K562 (cell line): ENCODE results near the gene LATS2. TPM values are rescaled to one million over a fixed set of nuclear protein-coding genes. Genes with fewer than 3 reads are reported as not detected.

Experiments
- ATAC-seq: fragments of 200-7000 bp; cut with Tn5 transposase; 3 replicates; pipeline ENCODE4 v1.9.1; 2020; ENCODE audit warnings: moderate library complexity
- BruUV-seq: library from RNA; stranded (reverse); fragments of 400-500 nt; replicated peaks from 2 replicates; lab custom pipeline; 2021; lab: Mats Ljungman, UMichigan
- CTCF ChIA-PET: fragments of 300-600 bp; formaldehyde crosslinking; extraction: SDS; loops from one replicate; lab custom pipeline; 2021; ENCODE audit warnings: low intra/inter-chr PET ratio; lab: Yijun Ruan, JAX
- POLR2A ChIA-PET: fragments of 300-600, 350-650 bp; sonication (Branson Sonifier 250); formaldehyde crosslinking; extraction: SDS; loops from one replicate; lab custom pipeline; 2021; ENCODE audit warnings: antibody characterized with exemption, inconsistent platforms; lab: Yijun Ruan, JAX
- DNase-seq, 4 experiments: peaks; one replicate each; pipeline versions ENCODE4 v3.0.0 to v3.0.0-alpha.2; 2011 to 2018; ENCODE audit warnings: low spot score in 3 of 4, mixed read lengths in 3 of 4; ENCODE audit errors: extremely low read depth in 1 of 4
- FAIRE-seq: peaks from 2 replicates; lab custom pipeline; 2011; peaks lifted over from hg19 to GRCh38; lab: Jason Lieb, UNC
- H2AFZ ChIP-seq: 2 replicates; pipeline ENCODE4 v1.6.0; 2011; ENCODE audit warnings: low read depth, low read length, control low read depth, inconsistent platforms
- H3K27ac ChIP-seq: fragments of 200-600 bp; 3 replicates; pipeline ENCODE4 v1.8.0; 2011; ENCODE audit warnings: low read depth, mild to moderate bottlenecking, control low read depth, inconsistent platforms, low read length, moderate library complexity, mixed read lengths; ENCODE audit errors: extremely low read depth
- H3K27me3 ChIP-seq, 2 experiments: fragments of 300-600 bp in 1 of 2; 2 replicates in 1 of 2; 3 replicates in 1 of 2; pipeline versions ENCODE4 v1.6.0 to v1.8.0; 2011; ENCODE audit warnings: inconsistent platforms in 2 of 2, low read length in 2 of 2, mild to moderate bottlenecking in 1 of 2, mixed read lengths in 1 of 2, moderate library complexity in 1 of 2; ENCODE audit not compliant: control insufficient read depth in 2 of 2, insufficient read depth in 2 of 2
- H3K36me3 ChIP-seq: fragments of 300-600 bp; 3 replicates; pipeline ENCODE4 v1.8.0; 2011; ENCODE audit warnings: mild to moderate bottlenecking, low read length, inconsistent platforms; ENCODE audit not compliant: control insufficient read depth, insufficient read depth
- H3K4me1 ChIP-seq, 2 experiments: fragments of 200-600 bp in 1 of 2; replicated peaks in 1 of 2; 2 replicates in 1 of 2; 3 replicates in 1 of 2; pipeline versions ENCODE4 v1.5.1 to v1.8.0; 2011; ENCODE audit warnings: inconsistent platforms in 2 of 2, low read length in 2 of 2, mild to moderate bottlenecking in 1 of 2, mixed read lengths in 1 of 2, moderate library complexity in 1 of 2; ENCODE audit not compliant: control insufficient read depth in 2 of 2, insufficient read depth in 2 of 2
- H3K4me2 ChIP-seq: 2 replicates; pipeline ENCODE4 v1.6.1; 2011; ENCODE audit warnings: low read length, control low read depth, inconsistent platforms, mixed read lengths; ENCODE audit not compliant: insufficient read depth
- H3K4me3 ChIP-seq: fragments of 200-600 bp; sonication (generic), shearing (Covaris generic); 2 replicates; pipeline ENCODE4 v1.5.1; 2016; ENCODE audit warnings: control low read depth, inconsistent platforms
- H3K79me2 ChIP-seq: fragments of 200-600 bp; 3 replicates; pipeline ENCODE4 v1.8.0; 2011; ENCODE audit warnings: low read length, inconsistent platforms; ENCODE audit not compliant: control insufficient read depth, insufficient read depth
- H3K9ac ChIP-seq, 2 experiments: 2 replicates each; pipeline versions ENCODE4 v1.6.0 to v1.6.1; 2011; ENCODE audit warnings: low read depth in 2 of 2, low read length in 2 of 2, control low read depth in 1 of 2, inconsistent platforms in 1 of 2, mild to moderate bottlenecking in 1 of 2, mixed read lengths in 1 of 2; ENCODE audit not compliant: insufficient read depth in 1 of 2
- H3K9me1 ChIP-seq: one replicate; pipeline ENCODE4 v1.6.0; 2011; ENCODE audit warnings: inconsistent platforms, mild to moderate bottlenecking, low read length, moderate library complexity; ENCODE audit not compliant: control insufficient read depth, insufficient read depth
- H3K9me3 ChIP-seq: replicated peaks from 2 replicates; pipeline ENCODE4 v1.5.1; 2011; ENCODE audit warnings: low read depth, low read length, inconsistent platforms; ENCODE audit not compliant: control insufficient read depth, insufficient read depth
- H4K20me1 ChIP-seq: replicated peaks from 2 replicates; pipeline ENCODE4 v1.6.1; 2011; ENCODE audit warnings: low read length, inconsistent platforms, mixed read lengths; ENCODE audit not compliant: control insufficient read depth, insufficient read depth
- ARID1B ChIP-seq: fragments of 450-650 bp; IDR thresholded peaks from 2 replicates; pipeline ENCODE4 v1.6.1; 2016; ENCODE audit warnings: antibody characterized with exemption, mild to moderate bottlenecking, inconsistent platforms
- DACH1 ChIP-seq: fragments of 450-650 bp; IDR thresholded peaks from 2 replicates; pipeline ENCODE4 v1.6.1; 2018; ENCODE audit not compliant: partially characterized antibody
- E2F1 ChIP-seq: sonication (generic); formaldehyde crosslinking; IDR thresholded peaks from 2 replicates; pipeline ENCODE4 v1.8.1; 2023; ENCODE audit warnings: mild to moderate bottlenecking, missing genetic modification reagents, moderate library complexity
- ESRRA ChIP-seq: fragments of 450-650 bp; IDR thresholded peaks from 2 replicates; pipeline ENCODE4 v1.6.1; 2014; ENCODE audit warnings: low read depth, mild to moderate bottlenecking, moderate library complexity, borderline replicate concordance
- NCOA4 ChIP-seq: fragments of 450-650 bp; IDR thresholded peaks from 2 replicates; pipeline ENCODE4 v1.6.1; 2018; ENCODE audit warnings: mild to moderate bottlenecking; ENCODE audit not compliant: partially characterized antibody
- POLR2AphosphoS2 ChIP-seq: IDR thresholded peaks from 2 replicates; pipeline ENCODE4 v1.6.1; 2012; ENCODE audit warnings: low read length, improper control_type of control experiment
- PTRF ChIP-seq: fragments of 450-650 bp; IDR thresholded peaks from 2 replicates; pipeline ENCODE4 v1.6.1; 2016; ENCODE audit warnings: mild to moderate bottlenecking, missing genetic modification characterization, missing compliant biosample characterization
- RBM22 ChIP-seq: fragments of 200-400 bp; formaldehyde crosslinking; IDR thresholded peaks from 2 replicates; pipeline ENCODE4 v1.6.1; 2018; ENCODE audit warnings: low read length, low read depth; ENCODE audit not compliant: poor library complexity, severe bottlenecking
- SMC3 ChIP-seq: conservative IDR thresholded peaks from 2 replicates; pipeline ENCODE4 v1.6.1; 2011; ENCODE audit warnings: low read depth, low read length, improper control_type of control experiment; ENCODE audit not compliant: insufficient read depth
- ZNF408 ChIP-seq: fragments of 250-450 bp; sonication (Bioruptor Pico); IDR thresholded peaks from 2 replicates; pipeline ENCODE4 v1.4.0; 2020; ENCODE audit warnings: low read depth, mild to moderate bottlenecking, moderate library complexity
- WGBS: fragments of 100-300 bp; shearing (Covaris generic); methylation state at CpG from one replicate; pipeline ENCODE4 v1.1.6; 2016; ENCODE audit warnings: low coverage, mixed read lengths; ENCODE audit not compliant: insufficient coverage; ENCODE audit errors: missing lambda C conversion rate; 5-methylcytosine and 5-hydroxymethylcytosine counted together
- in situ Hi-C: fragments of 300-500 bp; cut with MboI; formaldehyde crosslinking; loops from 4 replicates; pipeline ENCODE4 v1.15.0; 2018; ENCODE audit warnings: inconsistent platforms, mixed read lengths
- intact Hi-C: fragments of 100-400 bp; cut with micrococcal nuclease; formaldehyde crosslinking; loops from 2 replicates; pipeline ENCODE4 v1.14.2; 2022
- polyA plus RNA-seq, 8 experiments: library from polyadenylated mRNA; depleted of rRNA in 4 of 8; stranded (reverse) in 5 of 8; unstranded in 3 of 8; fragments of >200 nt; fragmentation: Nextera tagmentation in 2 of 8; fragmentation: Illumina TruSeq in 1 of 8; extraction: Ambion mirVana in 2 of 8; extraction: Trizol in 1 of 8; gene quantifications; 2 replicates each; pipeline versions ENCODE4 v1.2.1 to v1.2.3, GENCODE V29; 2011 to 2014; ENCODE audit warnings: inconsistent platforms in 1 of 8, missing spikeins in 1 of 8
- total RNA-seq, 7 experiments: library from RNA; depleted of rRNA in 6 of 7; stranded (reverse); fragments of >200 nt in 6 of 7; fragmentation: Illumina TruSeq in 2 of 7; extraction: Trizol in 2 of 7; gene quantifications; 2 replicates each; pipeline versions ENCODE4 v1.2.1 to v1.2.3, GENCODE V29; 2011 to 2021; ENCODE audit warnings: low replicate concordance in 1 of 7
- TF ChIP-seq, protein P1 (sequence below): sonication (generic); formaldehyde crosslinking; IDR thresholded peaks from 2 replicates; pipeline ENCODE4 v1.9.0; 2022; ENCODE audit warnings: mild to moderate bottlenecking, missing genetic modification reagents
- TF ChIP-seq, protein P2 (sequence below): sonication (generic); formaldehyde crosslinking; IDR thresholded peaks from 2 replicates; pipeline ENCODE4 v1.8.1; 2023; ENCODE audit warnings: mild to moderate bottlenecking, missing genetic modification reagents
- TF ChIP-seq, protein P3 (sequence below): sonication (generic); formaldehyde crosslinking; IDR thresholded peaks from 2 replicates; pipeline ENCODE4 v1.8.1; 2023; ENCODE audit warnings: mild to moderate bottlenecking, missing genetic modification reagents
- TF ChIP-seq, protein P4 (sequence below), 3 experiments: fragments of 200-800 bp in 1 of 3; sonication (Bioruptor generic) in 1 of 3; sonication (generic) in 1 of 3; formaldehyde crosslinking in 1 of 3; IDR thresholded peaks; 2 replicates each; pipeline versions ENCODE4 v1.6.1 to v1.8.0; 2016 to 2022; ENCODE audit warnings: mild to moderate bottlenecking in 2 of 3, missing compliant biosample characterization in 2 of 3, missing genetic modification characterization in 2 of 3, missing genetic modification reagents in 1 of 3

LATS2 gene
- total and polyA plus RNA-seq, 9 of the 15 experiments (the other 6 are each of a cell fraction or from before 2014, with no cell fraction given), result 0.18 to 3.7 (median 0.76) TPM

DNA sequence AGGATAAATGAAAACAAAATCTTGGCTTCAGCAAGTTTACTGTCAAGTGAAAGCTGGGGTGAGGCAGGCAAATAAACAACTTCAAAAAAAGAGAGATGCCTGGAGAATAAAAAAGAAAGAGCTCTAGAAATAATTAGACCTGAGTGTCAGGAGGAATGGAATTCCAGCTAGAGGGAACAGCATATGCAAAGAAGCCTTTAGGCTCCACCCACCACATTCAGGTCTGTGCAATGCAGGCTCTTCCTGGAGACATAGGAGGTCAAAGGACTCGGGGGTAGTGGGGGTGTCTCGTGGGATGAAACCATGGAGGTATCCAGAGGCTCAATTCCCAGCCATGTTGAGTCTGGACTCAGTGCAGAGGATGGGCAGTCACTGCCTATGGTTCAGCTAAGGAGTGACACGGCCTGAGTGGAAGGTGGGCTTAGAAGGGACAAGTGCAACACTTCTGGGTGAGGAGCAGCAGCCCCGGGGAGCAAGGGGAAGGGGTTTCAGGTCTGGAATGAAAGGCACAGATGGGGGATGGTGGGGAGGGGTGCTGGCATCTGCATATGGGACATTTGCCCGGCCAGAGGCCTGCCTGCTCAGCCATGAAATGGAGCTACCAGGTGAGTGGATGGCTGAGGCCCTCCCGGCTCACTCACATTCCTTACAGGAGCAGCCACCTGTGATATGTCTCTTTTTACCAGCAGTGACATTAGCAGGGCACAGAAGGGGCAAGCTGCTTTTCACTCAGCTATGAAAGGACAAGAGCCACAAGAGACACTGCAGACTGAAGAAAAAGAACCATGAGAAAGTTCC, 12.3 kb downstream of the LATS2 start:
- Histone ChIP-seq H2AFZ (no peak overlapping the region), H3K9me1 (no peaks in the 10 kb centered on the region), H3K4me3 (no peak overlapping the region), H3K4me1 (no peaks in the 10 kb centered on the region; a peak in 1 of 5 replicates), H4K20me1 (0 out of 2 replicates have a peak, but pooled peaks cover 4% of the 10 kb centered on the region), H3K27me3 (no peaks in the 10 kb centered on the region), H3K79me2 (no peaks in the 10 kb centered on the region), H3K9me3 (no peaks in the 10 kb centered on the region), H3K4me2 (no peak overlapping the region), H3K9ac (no peak overlapping the region), H3K27ac (no peak overlapping the region), H3K36me3 (no peaks in the 10 kb centered on the region; the same call in 2 of the 3 replicates)
- DNase-seq (no peak), FAIRE-seq (no peak), ATAC-seq (no peak)
- ChIA-PET POLR2A (no interaction called here), CTCF (no interaction called here)
- intact Hi-C loops (loop anchor here (2.0 kb wide), 1 partner anchor 78 kb away; no protein-coding TSS in a partner anchor), in situ Hi-C loops (no loop called here)
- TF ChIP-seq, protein P1, sequence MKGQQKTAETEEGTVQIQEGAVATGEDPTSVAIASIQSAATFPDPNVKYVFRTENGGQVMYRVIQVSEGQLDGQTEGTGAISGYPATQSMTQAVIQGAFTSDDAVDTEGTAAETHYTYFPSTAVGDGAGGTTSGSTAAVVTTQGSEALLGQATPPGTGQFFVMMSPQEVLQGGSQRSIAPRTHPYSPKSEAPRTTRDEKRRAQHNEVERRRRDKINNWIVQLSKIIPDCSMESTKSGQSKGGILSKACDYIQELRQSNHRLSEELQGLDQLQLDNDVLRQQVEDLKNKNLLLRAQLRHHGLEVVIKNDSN (CRISPR knock-in tag), result no peak
- no peak for TF ChIP-seq ARID1B
- no peak for TF ChIP-seq NCOA4
- TF ChIP-seq E2F1 (CRISPR knock-in tag), result no peak
- no peak for TF ChIP-seq POLR2AphosphoS2
- TF ChIP-seq ZNF408, result no peak
- TF ChIP-seq PTRF (tag), result no peak
- no peak for TF ChIP-seq ESRRA
- TF ChIP-seq, protein P2, sequence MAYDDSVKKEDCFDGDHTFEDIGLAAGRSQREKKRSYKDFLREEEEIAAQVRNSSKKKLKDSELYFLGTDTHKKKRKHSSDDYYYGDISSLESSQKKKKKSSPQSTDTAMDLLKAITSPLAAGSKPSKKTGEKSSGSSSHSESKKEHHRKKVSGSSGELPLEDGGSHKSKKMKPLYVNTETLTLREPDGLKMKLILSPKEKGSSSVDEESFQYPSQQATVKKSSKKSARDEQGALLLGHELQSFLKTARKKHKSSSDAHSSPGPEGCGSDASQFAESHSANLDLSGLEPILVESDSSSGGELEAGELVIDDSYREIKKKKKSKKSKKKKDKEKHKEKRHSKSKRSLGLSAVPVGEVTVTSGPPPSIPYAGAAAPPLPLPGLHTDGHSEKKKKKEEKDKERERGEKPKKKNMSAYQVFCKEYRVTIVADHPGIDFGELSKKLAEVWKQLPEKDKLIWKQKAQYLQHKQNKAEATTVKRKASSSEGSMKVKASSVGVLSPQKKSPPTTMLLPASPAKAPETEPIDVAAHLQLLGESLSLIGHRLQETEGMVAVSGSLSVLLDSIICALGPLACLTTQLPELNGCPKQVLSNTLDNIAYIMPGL (CRISPR knock-in tag), result no peak
- TF ChIP-seq, protein P3, sequence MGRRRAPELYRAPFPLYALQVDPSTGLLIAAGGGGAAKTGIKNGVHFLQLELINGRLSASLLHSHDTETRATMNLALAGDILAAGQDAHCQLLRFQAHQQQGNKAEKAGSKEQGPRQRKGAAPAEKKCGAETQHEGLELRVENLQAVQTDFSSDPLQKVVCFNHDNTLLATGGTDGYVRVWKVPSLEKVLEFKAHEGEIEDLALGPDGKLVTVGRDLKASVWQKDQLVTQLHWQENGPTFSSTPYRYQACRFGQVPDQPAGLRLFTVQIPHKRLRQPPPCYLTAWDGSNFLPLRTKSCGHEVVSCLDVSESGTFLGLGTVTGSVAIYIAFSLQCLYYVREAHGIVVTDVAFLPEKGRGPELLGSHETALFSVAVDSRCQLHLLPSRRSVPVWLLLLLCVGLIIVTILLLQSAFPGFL (CRISPR knock-in tag), result no peak
- no peak for TF ChIP-seq DACH1
- TF ChIP-seq, protein P4, sequence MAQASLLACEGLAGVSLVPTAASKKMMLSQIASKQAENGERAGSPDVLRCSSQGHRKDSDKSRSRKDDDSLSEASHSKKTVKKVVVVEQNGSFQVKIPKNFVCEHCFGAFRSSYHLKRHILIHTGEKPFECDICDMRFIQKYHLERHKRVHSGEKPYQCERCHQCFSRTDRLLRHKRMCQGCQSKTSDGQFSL (CRISPR knock-in tag; IDR thresholded peaks at IDR 0.05), result no peak
- TF ChIP-seq, protein P4 (tag; IDR thresholded peaks at IDR 0.05), result no peak
- TF ChIP-seq RBM22, result no peak
- no peak for TF ChIP-seq SMC3
- 3% methylated on average over 5 of the region's 6 CpGs for WGBS
- BruUV-seq, result no TSS peak
